OCI-LY7 (cell line): ENCODE measurements around the gene ZNF195. TPM values are rescaled to one million over a fixed set of nuclear protein-coding genes. Genes with fewer than 3 reads are reported as not detected.
"Not testable (repeated sequence)": the region's sequence is repeated elsewhere in the genome, so short reads cannot be mapped to it uniquely, and the experiment has no call there.

ENCODE experiments used
- BruUV-seq: library from RNA; stranded (reverse); fragments of 400-500 nt; replicated peaks from 2 replicates; lab custom pipeline; 2021; lab: Mats Ljungman, UMichigan
- CTCF ChIA-PET: fragments of 300-600 bp; sonication (Branson Sonifier 250); formaldehyde crosslinking; loops from one replicate; lab custom pipeline; 2022; ENCODE audit warnings: antibody characterized with exemption; ENCODE audit not compliant: unreplicated experiment; lab: Charles Lee
- POLR2A ChIA-PET: fragments of 300-600 bp; sonication (Branson Sonifier 250); formaldehyde crosslinking; loops from one replicate; lab custom pipeline; 2022; ENCODE audit warnings: antibody characterized with exemption; lab: Charles Lee
- DNase-seq: peaks from one replicate; pipeline ENCODE4 v3.0.0-alpha.2; 2015; ENCODE audit warnings: low spot score
- H2AFZ ChIP-seq: fragments of 200-600 bp; sonication (generic), shearing (Covaris generic); 2 replicates; pipeline ENCODE4 v1.6.1; 2014; ENCODE audit warnings: mild to moderate bottlenecking, antibody characterized with exemption, low read length, moderate library complexity
- H3K27ac ChIP-seq: fragments of 200-600 bp; sonication (generic); 2 replicates; pipeline ENCODE4 v1.5.1; 2014; ENCODE audit warnings: mixed run types, low read depth, mild to moderate bottlenecking, moderate library complexity, low read length, inconsistent platforms; ENCODE audit not compliant: poor library complexity, severe bottlenecking
- H3K36me3 ChIP-seq: fragments of 200-600 bp; sonication (generic); 2 replicates; pipeline ENCODE4 v1.6.1; 2014; ENCODE audit warnings: mild to moderate bottlenecking, antibody characterized with exemption, low read length, moderate library complexity, mixed read lengths; ENCODE audit not compliant: insufficient read depth
- H3K4me1 ChIP-seq: fragments of 200-600 bp; sonication (generic); 2 replicates; pipeline ENCODE4 v1.5.1; 2014; ENCODE audit warnings: mild to moderate bottlenecking, low read length; ENCODE audit not compliant: insufficient read depth, poor library complexity, severe bottlenecking
- H3K4me2 ChIP-seq: fragments of 200-600 bp; sonication (generic); 2 replicates; pipeline ENCODE4 v1.6.1; 2014; ENCODE audit warnings: mild to moderate bottlenecking, low read length
- H3K4me3 ChIP-seq: fragments of 200-600 bp; sonication (generic); 2 replicates; pipeline ENCODE4 v1.5.1; 2014; ENCODE audit warnings: mild to moderate bottlenecking, low read depth, low read length; ENCODE audit not compliant: poor library complexity, severe bottlenecking
- H3K79me2 ChIP-seq: fragments of 200-600 bp; sonication (generic); 2 replicates; pipeline ENCODE4 v1.6.1; 2016; ENCODE audit warnings: low read depth, mild to moderate bottlenecking, low read length, moderate library complexity, mixed read lengths; ENCODE audit not compliant: insufficient read depth
- H3K9me2 ChIP-seq: fragments of 200-600 bp; sonication (generic); 2 replicates; pipeline ENCODE4 v1.6.1; 2016; ENCODE audit warnings: mild to moderate bottlenecking, low read length, mixed read lengths; ENCODE audit not compliant: insufficient read depth
- H3K9me3 ChIP-seq: fragments of 200-600 bp; sonication (generic); 2 replicates; pipeline ENCODE4 v1.6.1; 2014; ENCODE audit warnings: mild to moderate bottlenecking, mixed run types, low read length, mixed read lengths
- H4K20me1 ChIP-seq: fragments of 200-600 bp; sonication (generic); 2 replicates; pipeline ENCODE4 v1.6.1; 2014; ENCODE audit warnings: mild to moderate bottlenecking, antibody characterized with exemption, low read length, moderate library complexity, mixed read lengths; ENCODE audit not compliant: insufficient read depth
- CTCF ChIP-seq: fragments of 200-600 bp; sonication (generic); conservative IDR thresholded peaks from 2 replicates; pipeline ENCODE4 v1.5.1; 2014; ENCODE audit warnings: mild to moderate bottlenecking, antibody characterized with exemption, low read length, moderate library complexity, mixed read lengths
- EZH2phosphoT487 ChIP-seq: fragments of 200-600 bp; sonication (generic); IDR thresholded peaks from 2 replicates; pipeline ENCODE4 v1.6.1; 2018; ENCODE audit warnings: low read depth, borderline replicate concordance, mild to moderate bottlenecking, mixed run types, antibody characterized with exemption, low read length, moderate library complexity, mixed read lengths
- intact Hi-C: fragments of 100-400 bp; cut with micrococcal nuclease; formaldehyde crosslinking; loops from one replicate; pipeline ENCODE4 v1.10.0; 2022; ENCODE audit not compliant: unreplicated experiment
- total RNA-seq, 2 experiments: library from RNA; depleted of rRNA in 1 of 2; stranded (reverse); fragments of >200 nt in 1 of 2; shearing (Covaris generic) in 1 of 2; gene quantifications; 2 replicates each; pipeline ENCODE4 v1.2.3, GENCODE V29; 2014 to 2022

The ZNF195 gene
- total RNA-seq, 2 experiments from 2014 or later: 82.3 to 95.7 TPM

GRCh38 chr11:3417047-3417446, 38.1 kb upstream of the ZNF195 start:
- CTCF ChIA-PET, H4K20me1 ChIP-seq, H3K27ac ChIP-seq, BruUV-seq, H2AFZ ChIP-seq, H3K4me3 ChIP-seq, H3K9me3 ChIP-seq, POLR2A ChIA-PET, H3K79me2 ChIP-seq, H3K36me3 ChIP-seq, H3K4me2 ChIP-seq, H3K9me2 ChIP-seq, intact Hi-C loops: not testable (repeated sequence)
- peak; percentile 58 for TF ChIP-seq CTCF
- DNase-seq: peak; percentile 60
- peaks cover 11% of the 10 kb centered on the region for H3K4me1 ChIP-seq

- H3K9me2 ChIP-seq, H3K4me1 ChIP-seq, DNase-seq, H3K4me2 ChIP-seq, H2AFZ ChIP-seq, POLR2A ChIA-PET, intact Hi-C loops, H3K9me3 ChIP-seq, H3K4me3 ChIP-seq, CTCF ChIA-PET, BruUV-seq, H3K27ac ChIP-seq, H3K79me2 ChIP-seq, H4K20me1 ChIP-seq, H3K36me3 ChIP-seq: not testable (repeated sequence)
Observed at GRCh38 chr11:3415301-3415700, 36.4 kb upstream of the ZNF195 start.

- H3K9me2 ChIP-seq, H3K4me3 ChIP-seq, CTCF ChIA-PET, H3K36me3 ChIP-seq, POLR2A ChIA-PET, H3K4me1 ChIP-seq, H4K20me1 ChIP-seq, H3K79me2 ChIP-seq, H3K9me3 ChIP-seq, BruUV-seq, H2AFZ ChIP-seq, H3K4me2 ChIP-seq, intact Hi-C loops, DNase-seq, H3K27ac ChIP-seq: not testable (repeated sequence)
Observed at GRCh38 chr11:3413666-3414065, 34.7 kb upstream of the ZNF195 start.

GRCh38 chr11:3412837-3413236, 33.9 kb upstream of the ZNF195 start:
- H3K9me2 ChIP-seq: no peaks in the 10 kb centered on the region
- no peaks in the 10 kb centered on the region for H4K20me1 ChIP-seq
- no peak for TF ChIP-seq CTCF
- no peak for TF ChIP-seq EZH2phosphoT487
- no peaks in the 10 kb centered on the region for H3K9me3 ChIP-seq
- H3K36me3 ChIP-seq: no peaks in the 10 kb centered on the region
- intact Hi-C loops: no loop called here
- no peak overlapping the region for H3K27ac ChIP-seq
- H3K4me2 ChIP-seq: no peak overlapping the region
- ChIA-PET CTCF (no interaction called here), POLR2A (no interaction called here)
- no peaks in the 10 kb centered on the region for H3K79me2 ChIP-seq
- no peak overlapping the region for H3K4me3 ChIP-seq
- DNase-seq: no peak
- no peaks in the 10 kb centered on the region for H3K4me1 ChIP-seq
- H2AFZ ChIP-seq: no peak overlapping the region
- BruUV-seq: no TSS peak
